H9 (cell line): ENCODE measurements around the gene IFT27. TPM values are rescaled to one million over a fixed set of nuclear protein-coding genes. Genes with fewer than 3 reads are reported as not detected.

ENCODE experiments used
- DNase-seq: peaks from one replicate; pipeline ENCODE4 v3.0.0-alpha.2; 2017
- H2AFZ ChIP-seq: one replicate; pipeline ENCODE4 v1.6.1; 2013; ENCODE audit warnings: mild to moderate bottlenecking, low read length, control low read depth, moderate library complexity
- H2AK5ac ChIP-seq: 2 replicates; pipeline ENCODE4 v1.6.1; 2013; ENCODE audit warnings: low read length, control low read depth, mixed read lengths; ENCODE audit not compliant: insufficient read length
- H2BK120ac ChIP-seq: one replicate; pipeline ENCODE4 v1.6.1; 2013; ENCODE audit warnings: low read depth, mild to moderate bottlenecking, low read length, control low read depth, inconsistent platforms; ENCODE audit not compliant: poor library complexity, severe bottlenecking
- H2BK12ac ChIP-seq: 2 replicates; pipeline ENCODE4 v1.6.1; 2013; ENCODE audit warnings: low read length, control low read depth, mixed read lengths, low read depth; ENCODE audit not compliant: insufficient read length
- H2BK15ac ChIP-seq: 2 replicates; pipeline ENCODE4 v1.6.1; 2013; ENCODE audit warnings: low read depth, low read length, control low read depth
- H2BK20ac ChIP-seq: one replicate; pipeline ENCODE4 v1.6.1; 2013; ENCODE audit warnings: low read depth, mild to moderate bottlenecking, low read length, control low read depth, inconsistent platforms; ENCODE audit not compliant: poor library complexity, severe bottlenecking
- H2BK5ac ChIP-seq: 2 replicates; pipeline ENCODE4 v1.6.1; 2013; ENCODE audit warnings: low read length, control low read depth, mixed read lengths; ENCODE audit not compliant: insufficient read length
- H3K14ac ChIP-seq: 2 replicates; pipeline ENCODE4 v1.6.1; 2013; ENCODE audit warnings: low read length, control low read depth; ENCODE audit not compliant: insufficient read depth
- H3K18ac ChIP-seq: 2 replicates; pipeline ENCODE4 v1.6.1; 2013; ENCODE audit warnings: low read depth, mild to moderate bottlenecking, mixed read lengths, low read length, control low read depth; ENCODE audit not compliant: insufficient read length
- H3K23ac ChIP-seq: 2 replicates; pipeline ENCODE4 v1.6.1; 2013; ENCODE audit warnings: low read length, control low read depth, mixed read lengths, low read depth; ENCODE audit not compliant: insufficient read length
- H3K23me2 ChIP-seq: 2 replicates; pipeline ENCODE4 v1.6.1; 2013; ENCODE audit warnings: low read depth, mild to moderate bottlenecking, mixed read lengths, low read length, control low read depth; ENCODE audit not compliant: insufficient read length, poor library complexity, severe bottlenecking
- H3K27ac ChIP-seq: 2 replicates; pipeline ENCODE4 v1.5.1; 2013; ENCODE audit warnings: low read length, control low read depth, mixed read lengths, low read depth; ENCODE audit not compliant: insufficient read length
- H3K27me3 ChIP-seq: 2 replicates; pipeline ENCODE4 v1.6.1; 2013; ENCODE audit warnings: low read length, control low read depth, inconsistent platforms; ENCODE audit not compliant: insufficient read depth
- H3K4ac ChIP-seq: 2 replicates; pipeline ENCODE4 v1.6.1; 2013; ENCODE audit warnings: low read depth, mild to moderate bottlenecking, control low read depth, inconsistent platforms, low read length, moderate library complexity
- H3K4me1 ChIP-seq: 2 replicates; pipeline ENCODE4 v1.6.1; 2013; ENCODE audit warnings: low read length, control low read depth, inconsistent platforms; ENCODE audit not compliant: insufficient read depth
- H3K4me2 ChIP-seq: 2 replicates; pipeline ENCODE4 v1.6.1; 2013; ENCODE audit warnings: low read length, control low read depth, mixed read lengths; ENCODE audit not compliant: insufficient read length, insufficient read depth
- H3K56ac ChIP-seq: 2 replicates; pipeline ENCODE4 v1.6.1; 2013; ENCODE audit warnings: low read depth, mild to moderate bottlenecking, mixed read lengths, low read length, control low read depth; ENCODE audit not compliant: insufficient read length
- H3K79me1 ChIP-seq: 2 replicates; pipeline ENCODE4 v1.6.1; 2013; ENCODE audit warnings: low read depth, mild to moderate bottlenecking, moderate library complexity, low read length, control low read depth, inconsistent platforms; ENCODE audit not compliant: insufficient read depth, poor library complexity, severe bottlenecking
- H3K79me2 ChIP-seq: 2 replicates; pipeline ENCODE4 v1.6.1; 2013; ENCODE audit warnings: low read length, control low read depth, inconsistent platforms; ENCODE audit not compliant: insufficient read depth
- H3K9ac ChIP-seq: 2 replicates; pipeline ENCODE4 v1.6.1; 2013; ENCODE audit warnings: low read length, control low read depth, mixed read lengths; ENCODE audit not compliant: insufficient read length; ENCODE audit errors: extremely low read depth
- H3K9me3 ChIP-seq: one replicate; pipeline ENCODE4 v1.6.1; 2013; ENCODE audit warnings: low read depth, low read length, inconsistent platforms; ENCODE audit not compliant: control insufficient read depth
- H3T11ph ChIP-seq: one replicate; pipeline ENCODE4 v1.6.1; 2013; ENCODE audit warnings: mild to moderate bottlenecking, low read length, control low read depth, inconsistent platforms
- H4K20me1 ChIP-seq: one replicate; pipeline ENCODE4 v1.6.1; 2013; ENCODE audit not compliant: control insufficient read depth, insufficient read length, insufficient read depth
- H4K5ac ChIP-seq: 2 replicates; pipeline ENCODE4 v1.6.1; 2013; ENCODE audit warnings: low read depth, mild to moderate bottlenecking, mixed read lengths, low read length, control low read depth; ENCODE audit not compliant: insufficient read length
- H4K8ac ChIP-seq: replicated peaks from 2 replicates; pipeline ENCODE4 v1.6.1; 2013; ENCODE audit warnings: low read length, control low read depth, mixed read lengths, low read depth; ENCODE audit not compliant: insufficient read length
- H4K91ac ChIP-seq: 2 replicates; pipeline ENCODE4 v1.6.1; 2013; ENCODE audit warnings: low read depth, mild to moderate bottlenecking, moderate library complexity, mixed read lengths, low read length, control low read depth; ENCODE audit not compliant: insufficient read length
- H3K27ac Mint-ChIP-seq, 3 experiments: 2 replicates in 2 of 3; 3 replicates in 1 of 3; pipeline ENCODE4 v1.8.0; 2020 to 2021; ENCODE audit warnings: mixed read lengths in 3 of 3, mild to moderate bottlenecking in 1 of 3, moderate library complexity in 1 of 3
- H3K27me3 Mint-ChIP-seq: 2 replicates; pipeline ENCODE4 v1.8.0; 2021; ENCODE audit warnings: low read depth, mild to moderate bottlenecking, moderate library complexity, mixed read lengths
- H3K36me3 Mint-ChIP-seq, 3 experiments: 2 replicates in 2 of 3; 3 replicates in 1 of 3; pipeline ENCODE4 v1.8.0; 2020 to 2021; ENCODE audit warnings: low read depth in 3 of 3, mixed read lengths in 3 of 3; ENCODE audit not compliant: insufficient read depth in 1 of 3
- H3K4me1 Mint-ChIP-seq, 2 experiments: 2 replicates each; pipeline ENCODE4 v1.8.0; 2020; ENCODE audit warnings: mixed read lengths in 2 of 2
- H3K4me3 Mint-ChIP-seq, 2 experiments: 2 replicates in 1 of 2; 3 replicates in 1 of 2; pipeline ENCODE4 v1.8.0; 2020 to 2021; ENCODE audit warnings: mild to moderate bottlenecking in 2 of 2, mixed read lengths in 2 of 2, moderate library complexity in 1 of 2
- H3K9me3 Mint-ChIP-seq, 2 experiments: 2 replicates in 1 of 2; 3 replicates in 1 of 2; pipeline ENCODE4 v1.8.0; 2020; ENCODE audit warnings: mild to moderate bottlenecking in 2 of 2, mixed read lengths in 2 of 2, moderate library complexity in 1 of 2
- CTCF ChIP-seq: fragments of 200-600 bp; sonication (generic); conservative IDR thresholded peaks from 3 replicates; pipeline ENCODE4 v1.8.0; 2021; ENCODE audit warnings: antibody characterized with exemption, mild to moderate bottlenecking
- WGBS: extraction: QIAGEN DNeasy Blood & Tissue Kit; methylation state at CpG from one replicate; pipeline ENCODE4 v1.1.7; 2013; ENCODE audit warnings: missing lambda C conversion rate, low lambda C conversion rate, mixed read lengths; ENCODE audit not compliant: insufficient read length; ENCODE audit errors: extremely low coverage; 5-methylcytosine and 5-hydroxymethylcytosine counted together
- total RNA-seq: library from RNA; stranded (reverse); gene quantifications from 2 replicates; pipeline ENCODE4 v1.2.1, GENCODE V29; 2021

The IFT27 gene
- total RNA-seq, 1 experiment from 2014 or later: 43.4 TPM

- Mint-ChIP-seq H3K27me3 (peaks cover 33% of the 10 kb centered on the region), H3K4me3 (no peak overlapping the region), H3K27ac (no peak overlapping the region), H3K36me3 (no peaks in the 10 kb centered on the region), H3K4me1 (peaks cover 2 to 15% of the 10 kb centered on the region in 2 experiments; a peak in 3 of 4 replicates), H3K9me3 (no peaks in the 10 kb centered on the region; a peak in 1 of 5 replicates)
- H3K79me2 ChIP-seq: no peaks in the 10 kb centered on the region
- no peak overlapping the region for H2BK12ac ChIP-seq
- no peak overlapping the region for H3K9ac ChIP-seq
- H3K27ac ChIP-seq: no peak overlapping the region
- no peak overlapping the region for H3K18ac ChIP-seq
- no peaks in the 10 kb centered on the region for H3K23me2 ChIP-seq
- H4K91ac ChIP-seq: no peak overlapping the region
- H3K56ac ChIP-seq: no peak overlapping the region
- H4K8ac ChIP-seq: no peak overlapping the region
- H2BK20ac ChIP-seq: no peak overlapping the region
- H3T11ph ChIP-seq: no peak overlapping the region
- H2AFZ ChIP-seq: no peak overlapping the region
- H3K9me3 ChIP-seq: no peaks in the 10 kb centered on the region
- H2AK5ac ChIP-seq: no peak overlapping the region
- WGBS: no CpG with 5 or more reads among the region's 4 CpGs
- H3K4me2 ChIP-seq: no peak overlapping the region
- H4K5ac ChIP-seq: no peak overlapping the region
- no peaks in the 10 kb centered on the region for H3K79me1 ChIP-seq
- H3K14ac ChIP-seq: no peak overlapping the region
- H3K4ac ChIP-seq: no peak overlapping the region
- H2BK15ac ChIP-seq: no peak overlapping the region
- H4K20me1 ChIP-seq: no peaks in the 10 kb centered on the region
- H2BK5ac ChIP-seq: no peak overlapping the region
- H3K23ac ChIP-seq: no peak overlapping the region
- DNase-seq: no peak
- no peak overlapping the region for H2BK120ac ChIP-seq
- no peak for TF ChIP-seq CTCF
- no peaks in the 10 kb centered on the region; the same call in 1 of the 2 replicates for H3K27me3 ChIP-seq
- H3K4me1 ChIP-seq: no peaks in the 10 kb centered on the region
These were observed 22.7 kb downstream of the IFT27 start for GRCh38 chr22:36753120-36753802.
